ENCODE results near the gene PTBP3. TPM values are rescaled to one million over a fixed set of nuclear protein-coding genes. Genes with fewer than 3 reads are reported as not detected.

The PTBP3 gene
- total RNA-seq, 1 experiment from 2014 or later = 73.1 TPM

DNA sequence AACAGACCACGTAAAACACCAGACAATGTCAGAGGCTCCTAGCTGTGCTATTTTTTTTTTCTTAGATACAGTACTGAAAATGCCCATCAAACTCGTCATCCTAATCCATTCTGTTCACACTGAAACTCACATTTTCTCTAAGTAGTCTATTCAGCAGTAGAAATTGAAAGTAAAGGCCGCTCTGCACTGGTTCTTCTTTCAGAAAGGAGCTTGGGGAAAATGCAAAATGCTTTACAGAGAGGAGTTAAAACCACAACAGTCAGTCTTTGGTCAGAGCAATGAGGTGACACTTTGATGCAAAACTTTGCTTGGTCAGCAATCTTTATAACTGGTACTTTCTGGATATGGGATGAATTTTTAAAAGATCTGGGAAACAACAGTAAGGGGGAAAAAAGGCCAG lies 114.5 kb downstream of the PTBP3 start:
- no peak overlapping the region for H3K27ac Mint-ChIP-seq (ENCODE audit: unreplicated experiment)
- no peak overlapping the region for H3K4me3 Mint-ChIP-seq (ENCODE audit: low read depth, unreplicated experiment)
- no TSS peak for BruUV-seq (replicated peaks)
- no peaks in the 10 kb centered on the region for H3K27me3 Mint-ChIP-seq (ENCODE audit: unreplicated experiment)
- no peak for DNase-seq
- peaks cover 20% of the 10 kb centered on the region for H3K36me3 Mint-ChIP-seq (ENCODE audit: insufficient read depth, unreplicated experiment)
- CTCF ChIA-PET = interaction anchor here (1.0 kb wide), 1 partner anchor 107 kb away, joined by 3 read pairs; no protein-coding TSS in a partner anchor
- intact Hi-C loops (cut with micrococcal nuclease; ENCODE audit: unreplicated experiment) = no loop called here
- H3K4me1 Mint-ChIP-seq (ENCODE audit: low read depth, unreplicated experiment) = no peaks in the 10 kb centered on the region
- TF ChIP-seq, protein P1, sequence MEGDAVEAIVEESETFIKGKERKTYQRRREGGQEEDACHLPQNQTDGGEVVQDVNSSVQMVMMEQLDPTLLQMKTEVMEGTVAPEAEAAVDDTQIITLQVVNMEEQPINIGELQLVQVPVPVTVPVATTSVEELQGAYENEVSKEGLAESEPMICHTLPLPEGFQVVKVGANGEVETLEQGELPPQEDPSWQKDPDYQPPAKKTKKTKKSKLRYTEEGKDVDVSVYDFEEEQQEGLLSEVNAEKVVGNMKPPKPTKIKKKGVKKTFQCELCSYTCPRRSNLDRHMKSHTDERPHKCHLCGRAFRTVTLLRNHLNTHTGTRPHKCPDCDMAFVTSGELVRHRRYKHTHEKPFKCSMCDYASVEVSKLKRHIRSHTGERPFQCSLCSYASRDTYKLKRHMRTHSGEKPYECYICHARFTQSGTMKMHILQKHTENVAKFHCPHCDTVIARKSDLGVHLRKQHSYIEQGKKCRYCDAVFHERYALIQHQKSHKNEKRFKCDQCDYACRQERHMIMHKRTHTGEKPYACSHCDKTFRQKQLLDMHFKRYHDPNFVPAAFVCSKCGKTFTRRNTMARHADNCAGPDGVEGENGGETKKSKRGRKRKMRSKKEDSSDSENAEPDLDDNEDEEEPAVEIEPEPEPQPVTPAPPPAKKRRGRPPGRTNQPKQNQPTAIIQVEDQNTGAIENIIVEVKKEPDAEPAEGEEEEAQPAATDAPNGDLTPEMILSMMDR (IDR thresholded peaks at IDR 0.05; ENCODE audit: unreplicated experiment) = no peak
- no peaks in the 10 kb centered on the region for H3K9me3 Mint-ChIP-seq (ENCODE audit: low read depth, unreplicated experiment)

DNA sequence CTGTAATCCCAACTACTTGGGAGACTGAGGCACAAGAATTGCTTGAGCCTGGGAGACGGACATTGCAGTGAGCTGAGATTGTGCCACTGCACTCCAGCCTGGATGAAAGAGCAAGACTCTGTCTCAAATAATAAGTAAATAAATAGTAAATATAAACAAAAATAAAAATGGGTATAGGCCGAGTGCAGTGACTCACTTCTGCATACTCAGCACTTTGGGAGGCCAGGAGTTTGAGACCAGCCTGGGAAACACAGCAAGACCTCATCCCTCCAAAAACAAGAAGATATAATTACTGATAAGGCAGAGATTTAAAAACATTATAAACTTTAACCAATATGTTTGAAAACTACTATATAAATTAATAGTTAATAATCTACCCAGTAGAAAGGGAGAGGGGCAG lies 120.5 kb downstream of the PTBP3 start:
- H3K27ac Mint-ChIP-seq (ENCODE audit: unreplicated experiment) = no peak overlapping the region
- CTCF ChIA-PET = no interaction called here

GRCh38 chr9:112207451-112207850 lies 126.0 kb downstream of the PTBP3 start:
- H3K4me1 Mint-ChIP-seq (ENCODE audit: low read depth, unreplicated experiment) = no peaks in the 10 kb centered on the region

More for the DNA sequence above, 120.5 kb downstream of the PTBP3 start:
- H3K4me1 Mint-ChIP-seq (ENCODE audit: low read depth, unreplicated experiment) = no peaks in the 10 kb centered on the region
- no peaks in the 10 kb centered on the region for H3K9me3 Mint-ChIP-seq (ENCODE audit: low read depth, unreplicated experiment)
- peaks cover 13% of the 10 kb centered on the region for H3K36me3 Mint-ChIP-seq (ENCODE audit: insufficient read depth, unreplicated experiment)
- no peak for DNase-seq
- no peaks in the 10 kb centered on the region for H3K27me3 Mint-ChIP-seq (ENCODE audit: unreplicated experiment)
- no TSS peak for BruUV-seq (replicated peaks)
- TF ChIP-seq, protein P1 (IDR thresholded peaks at IDR 0.05; ENCODE audit: unreplicated experiment) = no peak
- no peak overlapping the region for H3K4me3 Mint-ChIP-seq (ENCODE audit: low read depth, unreplicated experiment)
- intact Hi-C loops (cut with micrococcal nuclease; ENCODE audit: unreplicated experiment) = no loop called here

GRCh38 chr9:112203536-112203935 lies 129.9 kb downstream of the PTBP3 start:
- H3K27ac Mint-ChIP-seq (ENCODE audit: unreplicated experiment) = no peak overlapping the region
- H3K9me3 Mint-ChIP-seq (ENCODE audit: low read depth, unreplicated experiment) = no peaks in the 10 kb centered on the region
- DNase-seq = no peak
- no peaks in the 10 kb centered on the region for H3K4me1 Mint-ChIP-seq (ENCODE audit: low read depth, unreplicated experiment)
- H3K36me3 Mint-ChIP-seq (ENCODE audit: insufficient read depth, unreplicated experiment) = peaks cover 7% of the 10 kb centered on the region
- TF ChIP-seq, protein P1 (IDR thresholded peaks at IDR 0.05; ENCODE audit: unreplicated experiment) = no peak
- BruUV-seq (replicated peaks) = no TSS peak
- no peak overlapping the region for H3K4me3 Mint-ChIP-seq (ENCODE audit: low read depth, unreplicated experiment)
- no peaks in the 10 kb centered on the region for H3K27me3 Mint-ChIP-seq (ENCODE audit: unreplicated experiment)
- intact Hi-C loops (cut with micrococcal nuclease; ENCODE audit: unreplicated experiment) = loop anchor here (10.0 kb wide), 1 partner anchor 109 kb away; no protein-coding TSS in a partner anchor
- CTCF ChIA-PET = no interaction called here

More at GRCh38 chr9:112207451-112207850, 126.0 kb downstream of the PTBP3 start:
- no TSS peak for BruUV-seq (replicated peaks)
- H3K27ac Mint-ChIP-seq (ENCODE audit: unreplicated experiment) = no peak overlapping the region
- CTCF ChIA-PET = interaction anchor here (0.7 kb wide), 1 partner anchor 269 kb away, joined by 3 read pairs; no protein-coding TSS in a partner anchor
- H3K27me3 Mint-ChIP-seq (ENCODE audit: unreplicated experiment) = no peaks in the 10 kb centered on the region
- H3K36me3 Mint-ChIP-seq (ENCODE audit: insufficient read depth, unreplicated experiment) = peaks cover 14% of the 10 kb centered on the region
- intact Hi-C loops (cut with micrococcal nuclease; ENCODE audit: unreplicated experiment) = loop anchor here (10.0 kb wide), 1 partner anchor 113 kb away; no protein-coding TSS in a partner anchor
- TF ChIP-seq, protein P1 (IDR thresholded peaks at IDR 0.05; ENCODE audit: unreplicated experiment) = no peak
- no peaks in the 10 kb centered on the region for H3K9me3 Mint-ChIP-seq (ENCODE audit: low read depth, unreplicated experiment)
- no peak for DNase-seq
- H3K4me3 Mint-ChIP-seq (ENCODE audit: low read depth, unreplicated experiment) = no peak overlapping the region

Data from Calu3 (cell line).